IMR-90 (cell line): Measurements from ENCODE around the gene UNC13C. TPM values are rescaled to one million over a fixed set of nuclear protein-coding genes. Genes with fewer than 3 reads are reported as not detected.

Source experiments
- ATAC-seq: fragments of 200-7000 bp; cut with Tn5 transposase; 2 replicates; pipeline ENCODE4 v1.9.1; 2020; ENCODE audit warnings: low read depth, mild to moderate bottlenecking, moderate library complexity
- BruUV-seq: library from RNA; stranded (reverse); fragments of 400-500 nt; replicated peaks from 2 replicates; lab custom pipeline; 2021; lab: Mats Ljungman, UMichigan
- CTCF ChIA-PET: fragments of 300-600 bp; formaldehyde crosslinking; extraction: SDS; loops from one replicate; lab custom pipeline; 2021; ENCODE audit warnings: antibody characterized with exemption; lab: Yijun Ruan, JAX
- POLR2A ChIA-PET: fragments of 300-600 bp; sonication (Branson Sonifier 250); formaldehyde crosslinking; loops from one replicate; lab custom pipeline; 2022; ENCODE audit warnings: antibody characterized with exemption; ENCODE audit not compliant: unreplicated experiment; lab: Charles Lee
- DNase-seq: peaks from one replicate; pipeline ENCODE4 v3.0.0; 2013
- H2AFZ ChIP-seq: replicated peaks from 2 replicates; pipeline ENCODE3; 2013; ENCODE audit warnings: low read length, mild to moderate bottlenecking; ENCODE audit not compliant: poor library complexity
- H2AK5ac ChIP-seq: 2 replicates; pipeline ENCODE4 v1.6.1; 2013; ENCODE audit warnings: low read depth, low read length, inconsistent platforms
- H2AK9ac ChIP-seq: replicated peaks from 2 replicates; pipeline ENCODE3; 2013; ENCODE audit warnings: mild to moderate bottlenecking, low read depth, low read length, moderate library complexity; ENCODE audit not compliant: poor library complexity
- H2BK120ac ChIP-seq: 2 replicates; pipeline ENCODE4 v1.6.1; 2013; ENCODE audit warnings: low read depth, low read length, inconsistent platforms
- H2BK15ac ChIP-seq: 3 replicates; pipeline ENCODE4 v1.6.1; 2013; ENCODE audit warnings: low read depth, low read length, inconsistent platforms
- H2BK20ac ChIP-seq: 2 replicates; pipeline ENCODE4 v1.6.1; 2013; ENCODE audit warnings: low read depth, mild to moderate bottlenecking, inconsistent platforms, low read length, moderate library complexity
- H2BK5ac ChIP-seq: 2 replicates; pipeline ENCODE4 v1.6.1; 2013; ENCODE audit warnings: mild to moderate bottlenecking, low read depth, low read length, inconsistent platforms; ENCODE audit not compliant: poor library complexity, severe bottlenecking
- H3K14ac ChIP-seq: replicated peaks from 2 replicates; pipeline ENCODE4 v1.6.1; 2013; ENCODE audit warnings: low read depth, low read length, inconsistent platforms
- H3K18ac ChIP-seq: 2 replicates; pipeline ENCODE4 v1.6.1; 2013; ENCODE audit warnings: low read depth, low read length, control low read depth
- H3K23ac ChIP-seq: 2 replicates; pipeline ENCODE4 v1.6.1; 2013; ENCODE audit warnings: low read depth, low read length, inconsistent platforms
- H3K27ac ChIP-seq: 2 replicates; pipeline ENCODE4 v1.5.1; 2013; ENCODE audit warnings: mild to moderate bottlenecking, control low read depth, low read length; ENCODE audit not compliant: insufficient read depth
- H3K27me3 ChIP-seq: 2 replicates; pipeline ENCODE4 v1.6.1; 2013; ENCODE audit warnings: low read length; ENCODE audit not compliant: control insufficient read depth, insufficient read depth
- H3K36me3 ChIP-seq: 2 replicates; pipeline ENCODE4 v1.6.1; 2013; ENCODE audit warnings: low read length, mixed read lengths; ENCODE audit not compliant: control insufficient read depth, insufficient read depth
- H3K4ac ChIP-seq: 2 replicates; pipeline ENCODE4 v1.6.1; 2013; ENCODE audit warnings: low read depth, low read length, inconsistent platforms
- H3K4me1 ChIP-seq: 2 replicates; pipeline ENCODE4 v1.6.1; 2013; ENCODE audit warnings: low read length, mixed read lengths; ENCODE audit not compliant: control insufficient read depth, insufficient read depth
- H3K4me2 ChIP-seq: 2 replicates; pipeline ENCODE4 v1.6.1; 2013; ENCODE audit warnings: low read depth, mild to moderate bottlenecking, control low read depth, low read length, moderate library complexity
- H3K4me3 ChIP-seq: 2 replicates; pipeline ENCODE4 v1.5.1; 2013; ENCODE audit warnings: low read depth, mild to moderate bottlenecking, control low read depth, low read length, moderate library complexity; ENCODE audit not compliant: insufficient read depth
- H3K56ac ChIP-seq: 2 replicates; pipeline ENCODE4 v1.6.1; 2013; ENCODE audit warnings: low read length, inconsistent platforms; ENCODE audit not compliant: insufficient read depth; ENCODE audit errors: extremely low read depth
- H3K79me1 ChIP-seq, 2 experiments: 2 replicates each; pipeline ENCODE4 v1.6.1; 2013; ENCODE audit warnings: low read length in 2 of 2, inconsistent platforms in 1 of 2, low read depth in 1 of 2
- H3K9ac ChIP-seq: 2 replicates; pipeline ENCODE4 v1.6.1; 2013; ENCODE audit warnings: low read depth, low read length, control low read depth
- H3K9me1 ChIP-seq: 2 replicates; pipeline ENCODE4 v1.6.1; 2013; ENCODE audit warnings: low read length, inconsistent platforms; ENCODE audit not compliant: insufficient read depth
- H3K9me3 ChIP-seq: 2 replicates; pipeline ENCODE4 v1.6.1; 2013; ENCODE audit warnings: low read length; ENCODE audit not compliant: control insufficient read depth, insufficient read depth
- H4K20me1 ChIP-seq: 2 replicates; pipeline ENCODE4 v1.6.1; 2013; ENCODE audit warnings: low read length, inconsistent platforms; ENCODE audit not compliant: insufficient read depth
- H4K5ac ChIP-seq: 2 replicates; pipeline ENCODE4 v1.6.1; 2013; ENCODE audit warnings: mild to moderate bottlenecking, low read depth, low read length, control low read depth
- H4K8ac ChIP-seq, 2 experiments: 2 replicates each; pipeline ENCODE4 v1.6.1; 2013; ENCODE audit warnings: low read depth in 2 of 2, low read length in 2 of 2, control low read depth in 1 of 2, inconsistent platforms in 1 of 2
- H4K91ac ChIP-seq: 2 replicates; pipeline ENCODE4 v1.6.1; 2013; ENCODE audit warnings: low read depth, low read length, inconsistent platforms; ENCODE audit not compliant: insufficient read depth
- MAZ ChIP-seq: IDR thresholded peaks from 2 replicates; pipeline ENCODE4 v1.6.1; 2012; ENCODE audit warnings: low read depth, mild to moderate bottlenecking, low read length, improper control_type of control experiment, moderate library complexity, borderline replicate concordance
- RCOR1 ChIP-seq: IDR thresholded peaks from 2 replicates; pipeline ENCODE4 v1.6.1; 2012; ENCODE audit warnings: mild to moderate bottlenecking, low read length, improper control_type of control experiment; ENCODE audit not compliant: insufficient replicate concordance
- WGBS, 2 experiments: methylation state at CpG; one replicate each; pipeline versions ENCODE4 v1.1.5 to v1.1.7; 2013; ENCODE audit warnings: missing lambda C conversion rate in 2 of 2; ENCODE audit not compliant: insufficient read length in 1 of 2; ENCODE audit errors: extremely low coverage in 2 of 2; 5-methylcytosine and 5-hydroxymethylcytosine counted together
- dilution Hi-C: fragments of 300-500 bp; cut with HindIII; formaldehyde crosslinking; loops from one replicate; pipeline ENCODE4 v1.14.3; 2018; ENCODE audit warnings: low sequenced_read_pairs; ENCODE audit not compliant: unreplicated experiment
- in situ Hi-C: fragments of 300-500 bp; cut with MboI; formaldehyde crosslinking; loops from 3 replicates; pipeline ENCODE4 v1.14.3; 2019; ENCODE audit warnings: low sequenced_read_pairs, inconsistent platforms, mixed read lengths
- intact Hi-C: fragments of 100-400 bp; cut with micrococcal nuclease; formaldehyde crosslinking; loops from 2 replicates; pipeline ENCODE4 v1.10.0; 2022
- polyA plus RNA-seq, 3 experiments: library from polyadenylated mRNA; depleted of rRNA; stranded (reverse); fragments of >200 nt; gene quantifications; 2 replicates each; pipeline ENCODE4 v1.2.3, GENCODE V29; 2012; ENCODE audit warnings: low replicate concordance in 1 of 3
- total RNA-seq: library from RNA; depleted of rRNA; stranded (reverse); fragments of >200 nt; gene quantifications from 2 replicates; pipeline ENCODE4 v1.2.3, GENCODE V29; 2012

The UNC13C gene
- total and polyA plus RNA-seq, 2 of the 4 experiments (the other 2 are of a cell fraction): not detected

GRCh38 chr15:54277834-54278233 is 299.6 kb downstream of the UNC13C start:
- Histone ChIP-seq H4K8ac (no peak overlapping the region), H3K4me1 (no peaks in the 10 kb centered on the region), H3K27ac (no peak overlapping the region), H3K9ac (no peak overlapping the region), H2BK20ac (no peak overlapping the region), H2BK15ac (no peak overlapping the region), H4K5ac (no peak overlapping the region), H3K36me3 (no peaks in the 10 kb centered on the region), H3K9me3 (no peaks in the 10 kb centered on the region; the same call in 1 of the 2 replicates), H3K4me3 (no peak overlapping the region), H3K18ac (no peak overlapping the region), H2AFZ (no peak overlapping the region), H3K4ac (no peak overlapping the region), H3K79me1 (no peaks in the 10 kb centered on the region), H3K14ac (no peak overlapping the region), H3K27me3 (no peaks in the 10 kb centered on the region), H3K23ac (no peak overlapping the region), H2BK120ac (no peak overlapping the region), H3K4me2 (no peak overlapping the region), H3K56ac (no peak overlapping the region), H2AK9ac (no peak overlapping the region), H3K9me1 (no peaks in the 10 kb centered on the region), H2BK5ac (no peak overlapping the region), H4K20me1 (no peaks in the 10 kb centered on the region), H4K91ac (no peak overlapping the region), H2AK5ac (no peak overlapping the region)
- ChIA-PET CTCF (no interaction called here), POLR2A (no interaction called here)
- dilution Hi-C loops: no loop called here
- no TSS peak for BruUV-seq
- intact Hi-C loops: no loop called here
- in situ Hi-C loops: loop anchor here (25.0 kb wide), 1 partner anchor 109 kb away; no protein-coding TSS in a partner anchor
- DNase-seq (no peak), ATAC-seq (no peak)
- no CpG with 5 or more reads among the region's 4 CpGs for WGBS, 2 experiments
- TF ChIP-seq MAZ: no peak
- no peak for TF ChIP-seq RCOR1
